Heart left ventricle (tissue), 13 donors: ENCODE results near the gene RPS8.

ENCODE experiments used
- POLR2A ChIP-seq, 2 donors: fragments of 450-650 bp; IDR thresholded peaks; one replicate each; pipeline ENCODE4 v1.6.1; 2017; ENCODE audit warnings: antibody characterized with exemption in 2 of 2, mild to moderate bottlenecking in 2 of 2, moderate library complexity in 2 of 2
- TF ChIP-seq, protein P1 (sequence below), 12 donors: fragments of 200-600 bp; sonication (generic) in 4 of 12; IDR thresholded peaks; one replicate each; pipeline versions ENCODE4 v1.5.0 to v1.8.0; 2018 to 2022; ENCODE audit warnings: antibody characterized with exemption in 12 of 12, mild to moderate bottlenecking in 5 of 12
- donor health status: ischemic (EF 13 %, LVEDD 7.1; RV severe dilation, severe dysfunction).
- donor health status: DM: no; HTN: yes; CAD: no.
- donor health status: DM: no; HTN: no; CAD: no.
- donor health status: ischemic (EF 25% LVEDD 6.9; RV normal size, moderate dysfunction).
- donor health status: ischemic (EF 25% LVEDD 5.7; RV mildly dilated, moderate dysfunction).
- donor health status: ischemic (EF 35%, LVEDD 5.7; RV mildly dilated, moderate dysfunction).
- donor health status: nonischemic (EF 11% LVEDD 7.7; RV severe dilation, severe dysfunction).
- donor health status: DM: yes; HTN: yes; CAD: no.
- donor health status: PGD.
- donor health status: ischemic (EF 29% LVEDD 5.4; RV normal size, mild dysfunction).
- donor health status: nonischemic (EF 23%, LVEDD 6.1; RV moderate dilation, normal function).

DNA sequence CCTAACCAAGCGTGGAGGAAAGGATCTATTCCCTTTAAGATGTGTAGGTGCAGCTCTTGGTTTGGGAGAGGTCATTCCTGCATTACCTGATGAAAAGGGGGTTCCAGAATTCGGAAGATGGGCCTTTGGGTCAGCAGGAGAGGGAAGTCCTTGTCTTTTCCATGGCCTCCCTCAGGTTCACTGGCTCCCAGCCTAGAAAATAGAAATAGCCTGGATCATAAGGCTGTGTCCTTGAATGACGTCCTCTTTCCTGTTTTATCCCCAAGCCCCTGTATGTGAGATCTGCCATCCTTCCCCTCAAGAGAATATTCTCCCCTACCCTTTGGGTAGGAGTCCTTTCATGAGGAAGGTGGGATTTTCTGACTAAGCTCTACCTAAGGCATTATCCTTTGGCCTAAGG is 14.5 kb upstream of the RPS8 start:
- TF ChIP-seq, protein P1, sequence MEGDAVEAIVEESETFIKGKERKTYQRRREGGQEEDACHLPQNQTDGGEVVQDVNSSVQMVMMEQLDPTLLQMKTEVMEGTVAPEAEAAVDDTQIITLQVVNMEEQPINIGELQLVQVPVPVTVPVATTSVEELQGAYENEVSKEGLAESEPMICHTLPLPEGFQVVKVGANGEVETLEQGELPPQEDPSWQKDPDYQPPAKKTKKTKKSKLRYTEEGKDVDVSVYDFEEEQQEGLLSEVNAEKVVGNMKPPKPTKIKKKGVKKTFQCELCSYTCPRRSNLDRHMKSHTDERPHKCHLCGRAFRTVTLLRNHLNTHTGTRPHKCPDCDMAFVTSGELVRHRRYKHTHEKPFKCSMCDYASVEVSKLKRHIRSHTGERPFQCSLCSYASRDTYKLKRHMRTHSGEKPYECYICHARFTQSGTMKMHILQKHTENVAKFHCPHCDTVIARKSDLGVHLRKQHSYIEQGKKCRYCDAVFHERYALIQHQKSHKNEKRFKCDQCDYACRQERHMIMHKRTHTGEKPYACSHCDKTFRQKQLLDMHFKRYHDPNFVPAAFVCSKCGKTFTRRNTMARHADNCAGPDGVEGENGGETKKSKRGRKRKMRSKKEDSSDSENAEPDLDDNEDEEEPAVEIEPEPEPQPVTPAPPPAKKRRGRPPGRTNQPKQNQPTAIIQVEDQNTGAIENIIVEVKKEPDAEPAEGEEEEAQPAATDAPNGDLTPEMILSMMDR (IDR thresholded peaks at IDR 0.05) = no peak
- no peak for TF ChIP-seq POLR2A (IDR thresholded peaks at IDR 0.05)
